NT2/D1 (cell line): ENCODE data around the gene SPAG7.

Experiments
- SUZ12 ChIP-seq: IDR thresholded peaks from 2 replicates; pipeline ENCODE4 v1.6.1; 2011; ENCODE audit not compliant: insufficient read length, insufficient read depth; ENCODE audit errors: extremely low read depth
- YY1 ChIP-seq: IDR thresholded peaks from 2 replicates; pipeline ENCODE4 v1.6.1; 2011; ENCODE audit not compliant: insufficient read length, insufficient read depth
- ZNF274 ChIP-seq: IDR thresholded peaks from 2 replicates; pipeline ENCODE4 v1.6.1; 2011; ENCODE audit warnings: mild to moderate bottlenecking, low read depth, low read length

- no peak for TF ChIP-seq ZNF274
- no peak for TF ChIP-seq SUZ12
- no peak for TF ChIP-seq YY1
These were observed 21.2 kb downstream of the SPAG7 start for GRCh38 chr17:4946312-4946976.
